Peyer's patch (tissue), 4 donors: Measurements from ENCODE around the gene ZBTB38. TPM values are rescaled to one million over a fixed set of nuclear protein-coding genes. Genes with fewer than 3 reads are reported as not detected.

Source experiments
- DNase-seq, 3 donors: peaks; one replicate each; pipeline ENCODE4 v3.0.0-alpha.2; 2017 to 2019
- H3K27ac ChIP-seq, 4 donors: fragments of 200-600 bp; sonication (generic); one replicate each; pipeline ENCODE4 v1.5.1; 2016 to 2019
- H3K27me3 ChIP-seq, 2 donors: fragments of 200-600 bp; sonication (generic); one replicate each; pipeline ENCODE4 v1.5.1; 2019
- H3K36me3 ChIP-seq, 3 donors: fragments of 200-600 bp; sonication (generic); one replicate each; pipeline ENCODE4 v1.5.1; 2016 to 2019
- H3K4me1 ChIP-seq, 4 donors: fragments of 200-600 bp; sonication (generic); one replicate each; pipeline ENCODE4 v1.5.1; 2016 to 2019
- H3K4me3 ChIP-seq, 4 donors: fragments of 200-600 bp; sonication (generic); 1 replicate in 3 of 4; 2 replicates in 1 of 4; pipeline ENCODE4 v1.5.1; 2016 to 2019; ENCODE audit warnings: mild to moderate bottlenecking in 1 of 4
- H3K9me3 ChIP-seq, 4 donors: fragments of 200-600 bp; sonication (generic); one replicate each; pipeline ENCODE4 v1.5.1; 2016 to 2019; ENCODE audit warnings: mild to moderate bottlenecking in 1 of 4
- POLR2A ChIP-seq, 2 donors: fragments of 450-650 bp; IDR thresholded peaks; one replicate each; pipeline ENCODE4 v1.5.1; 2017; ENCODE audit warnings: antibody characterized with exemption in 2 of 2, mild to moderate bottlenecking in 2 of 2, moderate library complexity in 2 of 2
- total RNA-seq, 4 donors: library from RNA; depleted of rRNA; stranded (reverse); fragments of >200 nt; gene quantifications; one replicate each; pipeline ENCODE4 v1.1.0, GENCODE V29; 2016
- TF ChIP-seq, protein P1 (sequence below), 6 experiments: fragments of 450-650 bp in 4 of 6; fragments of 200-600 bp in 2 of 6; sonication (generic) in 1 of 6; IDR thresholded peaks; one replicate each; pipeline ENCODE4 v1.5.1; 2017 to 2019; ENCODE audit warnings: antibody characterized with exemption in 6 of 6, mild to moderate bottlenecking in 3 of 6, moderate library complexity in 1 of 6

ZBTB38 gene
- total RNA-seq, 4 donors from 2014 or later: 168 to 254 (median 184) TPM

DNA sequence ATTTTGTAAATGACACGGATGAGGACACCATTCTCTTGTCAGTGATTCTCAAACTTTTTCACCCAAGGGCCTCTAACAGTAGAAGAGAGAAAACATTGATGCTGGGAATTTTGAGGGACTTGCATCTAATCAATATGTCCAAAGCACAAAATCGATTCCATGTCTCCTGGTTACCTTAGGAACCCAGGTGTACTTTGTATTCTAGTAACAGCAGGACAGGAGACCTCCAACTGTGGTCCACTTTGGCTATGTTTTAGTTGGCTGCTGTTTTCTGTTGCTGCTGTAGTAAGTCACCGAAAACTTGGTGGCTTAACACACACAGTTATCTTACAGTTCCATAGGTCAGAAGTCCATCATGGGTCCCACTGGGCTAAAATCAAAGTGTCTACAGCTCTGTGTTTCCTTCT, 24.4 kb upstream of the ZBTB38 start:
- no peak for TF ChIP-seq POLR2A (IDR thresholded peaks at IDR 0.05)
- TF ChIP-seq, protein P1, sequence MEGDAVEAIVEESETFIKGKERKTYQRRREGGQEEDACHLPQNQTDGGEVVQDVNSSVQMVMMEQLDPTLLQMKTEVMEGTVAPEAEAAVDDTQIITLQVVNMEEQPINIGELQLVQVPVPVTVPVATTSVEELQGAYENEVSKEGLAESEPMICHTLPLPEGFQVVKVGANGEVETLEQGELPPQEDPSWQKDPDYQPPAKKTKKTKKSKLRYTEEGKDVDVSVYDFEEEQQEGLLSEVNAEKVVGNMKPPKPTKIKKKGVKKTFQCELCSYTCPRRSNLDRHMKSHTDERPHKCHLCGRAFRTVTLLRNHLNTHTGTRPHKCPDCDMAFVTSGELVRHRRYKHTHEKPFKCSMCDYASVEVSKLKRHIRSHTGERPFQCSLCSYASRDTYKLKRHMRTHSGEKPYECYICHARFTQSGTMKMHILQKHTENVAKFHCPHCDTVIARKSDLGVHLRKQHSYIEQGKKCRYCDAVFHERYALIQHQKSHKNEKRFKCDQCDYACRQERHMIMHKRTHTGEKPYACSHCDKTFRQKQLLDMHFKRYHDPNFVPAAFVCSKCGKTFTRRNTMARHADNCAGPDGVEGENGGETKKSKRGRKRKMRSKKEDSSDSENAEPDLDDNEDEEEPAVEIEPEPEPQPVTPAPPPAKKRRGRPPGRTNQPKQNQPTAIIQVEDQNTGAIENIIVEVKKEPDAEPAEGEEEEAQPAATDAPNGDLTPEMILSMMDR (IDR thresholded peaks at IDR 0.05): no peak
- Histone ChIP-seq H3K4me1 (peaks cover 0 to 22% (median 0%) of the 10 kb centered on the region in 4 donors), H3K9me3 (no peaks in the 10 kb centered on the region), H3K27me3 (no peaks in the 10 kb centered on the region), H3K27ac (peak overlapping the region in 1 of 4 donors; percentile 1), H3K4me3 (no peak overlapping the region), H3K36me3 (no peaks in the 10 kb centered on the region)
- no peak for DNase-seq

- Histone ChIP-seq H3K4me1 (peaks cover 0 to 22% (median 0%) of the 10 kb centered on the region in 4 donors), H3K27ac (peak overlapping the region in 3 of 4 donors; percentile 37 to 82 (median 81)), H3K27me3 (no peaks in the 10 kb centered on the region), H3K9me3 (no peaks in the 10 kb centered on the region), H3K4me3 (peak overlapping the region in 1 of 4 donors; percentile 19), H3K36me3 (no peaks in the 10 kb centered on the region)
- no peak for DNase-seq
- TF ChIP-seq, protein P1 (IDR thresholded peaks at IDR 0.05): no peak
- TF ChIP-seq POLR2A (IDR thresholded peaks at IDR 0.05): no peak
Observed at GRCh38 chr3:141345528-141345927, 22.8 kb upstream of the ZBTB38 start.

- DNase-seq: no peak
- Histone ChIP-seq H3K4me1 (peaks cover 0 to 22% (median 0%) of the 10 kb centered on the region in 4 donors), H3K27ac (peak overlapping the region in 3 of 4 donors; percentile 37 to 82 (median 81)), H3K4me3 (peak overlapping the region in 1 of 4 donors; percentile 19), H3K27me3 (no peaks in the 10 kb centered on the region), H3K9me3 (no peaks in the 10 kb centered on the region), H3K36me3 (no peaks in the 10 kb centered on the region)
- TF ChIP-seq, protein P1 (IDR thresholded peaks at IDR 0.05): no peak
- no peak for TF ChIP-seq POLR2A (IDR thresholded peaks at IDR 0.05)
Observed at GRCh38 chr3:141346007-141346406, 22.3 kb upstream of the ZBTB38 start.

DNA sequence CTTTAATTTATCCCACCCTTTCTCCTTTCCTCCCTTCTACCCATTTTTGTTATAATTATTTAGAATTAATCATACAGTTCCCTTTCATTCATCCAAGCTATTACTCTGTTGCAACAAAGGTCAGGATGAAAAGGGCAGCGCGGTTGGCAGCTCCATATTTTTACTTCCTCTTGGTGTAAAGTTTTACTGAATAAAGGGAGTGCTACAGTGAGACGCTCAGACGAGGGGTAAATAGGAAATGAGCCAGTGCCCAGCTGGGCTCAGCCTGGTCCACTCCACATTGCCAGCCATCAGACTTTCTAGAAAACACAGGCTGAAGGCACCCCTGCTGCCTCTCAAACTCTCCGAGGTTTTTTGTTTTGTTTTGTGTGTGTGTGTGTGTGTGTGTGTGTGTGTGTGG, 21.9 kb upstream of the ZBTB38 start:
- Histone ChIP-seq H3K27ac (peak overlapping the region in 3 of 4 donors; percentile 37 to 82 (median 81)), H3K4me1 (peaks cover 0 to 22% (median 0%) of the 10 kb centered on the region in 4 donors), H3K27me3 (no peaks in the 10 kb centered on the region), H3K9me3 (no peaks in the 10 kb centered on the region), H3K4me3 (peak overlapping the region in 1 of 4 donors; percentile 19), H3K36me3 (no peaks in the 10 kb centered on the region)
- peak in 2 of 3 donors; percentile 49 to 53 for DNase-seq
- TF ChIP-seq POLR2A (IDR thresholded peaks at IDR 0.05): no peak
- TF ChIP-seq, protein P1 (IDR thresholded peaks at IDR 0.05): no peak

DNA sequence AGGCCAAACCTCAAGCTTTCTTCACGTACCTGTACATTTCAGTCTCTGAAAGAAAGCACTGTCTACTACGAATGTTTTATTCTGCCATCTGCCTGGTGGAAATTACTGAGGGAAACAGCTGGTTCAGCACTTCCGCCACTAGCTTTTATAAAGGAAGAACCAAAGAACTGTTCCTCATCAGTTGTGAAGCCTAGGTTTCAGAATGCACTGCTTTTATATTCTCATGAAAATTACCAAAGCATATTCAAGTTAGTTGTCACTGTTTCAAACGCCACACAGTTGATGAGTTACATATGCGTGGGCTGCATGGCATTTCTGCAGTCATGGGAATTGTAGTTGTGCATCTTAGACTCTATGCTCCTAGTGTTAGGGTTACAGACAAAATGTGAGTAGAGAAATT, 21.5 kb upstream of the ZBTB38 start:
- H3K36me3 ChIP-seq: no peaks in the 10 kb centered on the region

More for the DNA sequence above, 21.5 kb upstream of the ZBTB38 start:
- Histone ChIP-seq H3K27me3 (no peaks in the 10 kb centered on the region), H3K9me3 (no peaks in the 10 kb centered on the region), H3K4me1 (peaks cover 0 to 22% (median 0%) of the 10 kb centered on the region in 4 donors), H3K4me3 (no peak overlapping the region), H3K27ac (peak overlapping the region in 3 of 4 donors; percentile 37 to 82 (median 81))
- TF ChIP-seq POLR2A (IDR thresholded peaks at IDR 0.05): no peak
- TF ChIP-seq, protein P1 (IDR thresholded peaks at IDR 0.05): no peak
- DNase-seq: no peak
